ENCODE measurements around the gene MEGF9. TPM values are rescaled to one million over a fixed set of nuclear protein-coding genes. Genes with fewer than 3 reads are reported as not detected.

MEGF9 gene
- total and polyA plus RNA-seq, 2 donors (not counting 3 experiments of a cell fraction or from before 2014, with no cell fraction given) = 4.0 to 13.0 TPM

DNA sequence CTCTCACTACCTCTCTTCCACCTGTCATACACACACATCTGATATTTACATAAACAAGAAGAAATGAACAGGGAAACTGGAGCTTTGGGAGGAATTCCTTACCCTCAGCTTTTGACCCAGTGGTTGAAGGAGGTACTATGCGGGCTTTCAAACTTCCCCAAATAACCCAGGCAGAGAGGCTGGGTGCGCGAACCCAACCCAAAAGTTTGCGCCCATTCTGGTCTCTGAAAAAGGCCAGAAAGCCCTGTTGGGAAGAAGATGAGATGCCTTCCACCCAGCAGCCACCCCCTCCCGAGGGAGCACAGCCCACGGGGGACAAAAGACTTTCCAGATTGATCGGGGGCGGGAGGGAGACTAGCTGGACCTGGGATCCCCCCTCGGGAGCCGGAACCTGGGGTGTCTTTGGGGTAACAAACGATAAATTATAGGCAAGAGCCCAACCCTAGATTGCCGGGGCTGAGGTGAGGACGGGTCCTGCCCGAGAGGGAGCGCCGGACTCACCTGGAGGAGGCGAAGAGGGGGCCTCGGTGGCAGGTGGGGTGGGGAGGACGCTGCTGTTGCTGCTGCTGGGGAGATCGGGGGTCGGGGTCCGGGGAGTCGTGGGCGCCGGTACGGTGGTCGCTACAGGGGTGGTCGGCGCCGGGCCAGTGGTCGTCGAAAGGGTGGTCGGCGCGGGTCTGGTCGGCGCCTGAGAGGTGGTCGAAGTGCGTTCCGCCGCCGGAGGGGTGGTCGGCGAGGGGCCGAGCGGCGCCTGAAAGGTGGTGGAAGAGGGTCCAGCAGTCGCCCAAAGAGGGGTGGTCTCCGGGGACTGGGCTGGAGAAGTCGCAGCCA, 798 bp downstream of the MEGF9 start:
- H3K4me1 ChIP-seq (ENCODE audit: control insufficient read depth, extremely low read depth, insufficient read depth, low read length) = peaks cover 21% of the 10 kb centered on the region
- peak overlapping the region; percentile 11 for H2AFZ ChIP-seq (ENCODE audit: low read depth, low read length)
- H3K4me3 ChIP-seq (replicated peaks in 1 of 3; ENCODE audit: insufficient read depth in 1 of 3, low read depth in 1 of 3, low read length in 3 of 3) = peak overlapping the region; percentile 50 to 84 (median 65)
- H4K20me1 ChIP-seq (replicated peaks; ENCODE audit: control insufficient read depth, extremely low read depth, insufficient read depth, low read length) = no peaks in the 10 kb centered on the region
- CTCF ChIA-PET = interaction anchor here (0.7 to 3.7 kb wide), 3 partner anchors 16 to 93 kb away, joined by 3 to 28 read pairs (median 3); no protein-coding TSS in a partner anchor
- H3K79me2 ChIP-seq (ENCODE audit: control insufficient read depth, insufficient read depth, low read length) = peaks cover 2% of the 10 kb centered on the region
- H3K9me3 ChIP-seq (replicated peaks; ENCODE audit: control insufficient read depth, insufficient read depth, low read length) = no peaks in the 10 kb centered on the region
- intact Hi-C loops (cut with micrococcal nuclease) = loop anchor here (1.0 to 5.0 kb wide), 2 partner anchors 17 to 96 kb away; no protein-coding TSS in a partner anchor
- H3K36me3 ChIP-seq (ENCODE audit: control insufficient read depth in 2 of 2, extremely low read depth in 1 of 2, insufficient read depth in 2 of 2, low read length in 2 of 2) = no peaks in the 10 kb centered on the region
- H3K9me1 ChIP-seq (replicated peaks; ENCODE audit: control insufficient read depth, extremely low read depth, insufficient read depth, low read length) = no peaks in the 10 kb centered on the region
- H3K4me2 ChIP-seq (ENCODE audit: insufficient read depth, low read length) = peak overlapping the region; percentile 78
- no peak overlapping the region for H3K27ac ChIP-seq (ENCODE audit: insufficient read depth, low read depth, low read length)
- TF ChIP-seq, protein P1, sequence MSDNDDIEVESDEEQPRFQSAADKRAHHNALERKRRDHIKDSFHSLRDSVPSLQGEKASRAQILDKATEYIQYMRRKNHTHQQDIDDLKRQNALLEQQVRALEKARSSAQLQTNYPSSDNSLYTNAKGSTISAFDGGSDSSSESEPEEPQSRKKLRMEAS (IDR thresholded peaks at IDR 0.05; ENCODE audit: insufficient read depth, insufficient read length) = no peak
- TF ChIP-seq POLR2AphosphoS5 (IDR thresholded peaks at IDR 0.05; ENCODE audit: insufficient read depth, low read depth, low read length) (no peak), POLR2A (IDR thresholded peaks at IDR 0.05; ENCODE audit: low read depth, low read length) (no peak), EZH2 (IDR thresholded peaks at IDR 0.05; ENCODE audit: borderline replicate concordance, low read depth, low read length, severe bottlenecking) (no peak), JUN (IDR thresholded peaks at IDR 0.05; ENCODE audit: borderline replicate concordance, insufficient read depth, insufficient read length, low read depth) (no peak), MYC (IDR thresholded peaks at IDR 0.05; ENCODE audit: low read depth, low read length) (no peak), GATA2 (IDR thresholded peaks at IDR 0.05; ENCODE audit: insufficient read depth, insufficient read length, low read depth, low read length) (no peak), FOS (IDR thresholded peaks at IDR 0.05; ENCODE audit: borderline replicate concordance, insufficient read depth, low read length) (no peak)
- TF ChIP-seq, protein P2, sequence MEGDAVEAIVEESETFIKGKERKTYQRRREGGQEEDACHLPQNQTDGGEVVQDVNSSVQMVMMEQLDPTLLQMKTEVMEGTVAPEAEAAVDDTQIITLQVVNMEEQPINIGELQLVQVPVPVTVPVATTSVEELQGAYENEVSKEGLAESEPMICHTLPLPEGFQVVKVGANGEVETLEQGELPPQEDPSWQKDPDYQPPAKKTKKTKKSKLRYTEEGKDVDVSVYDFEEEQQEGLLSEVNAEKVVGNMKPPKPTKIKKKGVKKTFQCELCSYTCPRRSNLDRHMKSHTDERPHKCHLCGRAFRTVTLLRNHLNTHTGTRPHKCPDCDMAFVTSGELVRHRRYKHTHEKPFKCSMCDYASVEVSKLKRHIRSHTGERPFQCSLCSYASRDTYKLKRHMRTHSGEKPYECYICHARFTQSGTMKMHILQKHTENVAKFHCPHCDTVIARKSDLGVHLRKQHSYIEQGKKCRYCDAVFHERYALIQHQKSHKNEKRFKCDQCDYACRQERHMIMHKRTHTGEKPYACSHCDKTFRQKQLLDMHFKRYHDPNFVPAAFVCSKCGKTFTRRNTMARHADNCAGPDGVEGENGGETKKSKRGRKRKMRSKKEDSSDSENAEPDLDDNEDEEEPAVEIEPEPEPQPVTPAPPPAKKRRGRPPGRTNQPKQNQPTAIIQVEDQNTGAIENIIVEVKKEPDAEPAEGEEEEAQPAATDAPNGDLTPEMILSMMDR (IDR thresholded peaks at IDR 0.05; ENCODE audit: extremely low read depth in 1 of 2, insufficient read depth in 1 of 2, low read depth in 1 of 2, low read length in 2 of 2) = no peak
- no TSS peak for BruUV-seq (replicated peaks)
- POLR2A ChIA-PET = no interaction called here
- no peak for DNase-seq (ENCODE audit: low read depth, low spot score)
- H3K9ac ChIP-seq (replicated peaks; ENCODE audit: extremely low read depth, insufficient read depth, low read length) = peak overlapping the region; percentile 90
- H3K27me3 ChIP-seq (ENCODE audit: control insufficient read depth in 2 of 2, insufficient read depth in 2 of 2, low read length in 2 of 2) = no peaks in the 10 kb centered on the region
- dilution Hi-C loops (cut with MboI; ENCODE audit: extremely low pct_ligation_motif_present, low sequenced_read_pairs) = no loop called here
- FAIRE-seq = no peak
